Stimulated activated CD8-positive, alpha-beta memory T cell treated with anti-CD3 and anti-CD28 coated beads, Interleukin-7, amount 100 ng/mL, for 4 hours (primary cell): ENCODE measurements around the gene DYRK1A.
"Not testable (repeated sequence)": the region's sequence is repeated elsewhere in the genome, so short reads cannot be mapped to it uniquely, and the experiment has no call there.

Source experiments
- DNase-seq, 2 donors: peaks; one replicate each; pipeline ENCODE4 v3.0.0-alpha.2; 2020; ENCODE audit warnings: low read depth in 2 of 2

DYRK1A gene

DNA sequence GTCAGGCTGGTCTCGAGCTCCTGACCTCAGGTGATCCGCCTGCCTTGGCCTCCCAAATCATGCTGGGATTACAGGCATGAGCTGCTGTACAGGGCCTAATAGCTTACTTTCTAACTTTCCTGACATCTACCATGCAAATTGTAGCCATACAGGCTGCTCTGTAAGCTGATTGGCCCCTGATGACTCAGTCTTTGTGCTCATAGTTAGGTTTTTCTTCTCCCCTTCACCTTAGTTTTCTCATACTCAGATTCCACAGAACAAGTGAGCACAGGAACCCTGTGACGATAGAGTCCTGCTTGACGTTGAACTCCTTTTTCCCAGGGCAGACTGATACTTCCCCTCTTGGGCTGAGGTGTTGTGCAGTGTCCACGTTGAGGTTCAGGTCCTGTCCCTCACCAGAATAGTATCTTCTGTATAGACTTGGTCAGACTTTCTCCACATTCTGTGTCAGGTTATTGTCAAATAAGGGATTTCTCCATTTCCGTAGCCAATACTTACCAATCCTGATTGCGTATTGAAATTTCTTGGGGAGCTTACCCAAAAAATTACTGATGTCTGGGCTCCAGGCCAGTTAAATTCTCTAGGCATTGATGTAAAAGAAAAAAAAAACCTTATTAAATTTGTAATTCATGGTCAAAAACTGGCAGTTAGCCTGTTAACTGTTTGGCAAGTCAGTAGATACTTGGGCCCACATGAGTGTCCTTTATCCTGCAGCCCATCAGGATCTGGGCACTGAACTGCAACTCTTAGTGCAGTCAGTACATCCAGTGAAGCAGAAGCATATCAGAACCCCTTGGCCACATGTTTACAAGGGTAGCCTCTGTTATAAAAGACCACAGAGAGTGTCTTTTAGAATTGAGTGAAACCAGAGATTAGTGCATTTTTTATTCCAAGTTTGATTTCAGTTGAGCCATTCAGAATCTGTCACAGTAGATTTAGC lies 118.2 kb downstream of the DYRK1A start:
- DNase-seq: no peak

DNA sequence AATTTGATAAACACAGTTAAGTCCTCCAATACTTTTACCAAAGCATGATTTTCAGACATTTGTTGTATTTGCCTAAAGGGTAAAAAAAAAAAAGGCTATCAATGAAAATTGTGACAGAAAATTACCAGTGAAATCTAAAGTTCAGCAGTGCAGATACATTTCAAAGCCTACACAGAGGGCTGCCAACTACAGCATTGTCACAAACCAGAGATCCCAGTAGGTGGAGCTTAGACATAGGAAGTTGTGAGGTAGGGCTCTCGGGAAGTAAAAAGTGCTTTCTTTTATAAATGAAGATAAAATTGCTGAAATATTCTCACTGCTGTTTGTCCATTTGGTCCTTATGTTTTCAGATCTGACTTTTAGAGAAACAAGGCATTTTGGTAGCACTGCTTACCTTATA lies 123.0 kb downstream of the DYRK1A start:
- no peak for DNase-seq

DNA sequence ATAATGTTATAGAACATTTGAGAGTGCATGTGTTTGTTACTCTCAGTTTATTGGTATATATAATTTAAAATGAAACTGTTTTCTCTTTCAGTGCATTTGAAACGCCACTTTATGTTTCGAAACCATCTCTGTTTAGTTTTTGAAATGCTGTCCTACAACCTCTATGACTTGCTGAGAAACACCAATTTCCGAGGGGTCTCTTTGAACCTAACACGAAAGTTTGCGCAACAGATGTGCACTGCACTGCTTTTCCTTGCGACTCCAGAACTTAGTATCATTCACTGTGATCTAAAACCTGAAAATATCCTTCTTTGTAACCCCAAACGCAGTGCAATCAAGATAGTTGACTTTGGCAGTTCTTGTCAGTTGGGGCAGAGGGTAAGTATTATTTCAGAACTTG lies 123.5 kb downstream of the DYRK1A start:
- no peak for DNase-seq

- DNase-seq: no peak
Observed at GRCh38 chr21:37496972-37497371, 130.4 kb downstream of the DYRK1A start.

- DNase-seq: no peak
Observed at GRCh38 chr21:37498664-37499063, 132.1 kb downstream of the DYRK1A start.

- DNase-seq: no peak
Observed at GRCh38 chr21:37502947-37503346, 136.4 kb downstream of the DYRK1A start.

DNA sequence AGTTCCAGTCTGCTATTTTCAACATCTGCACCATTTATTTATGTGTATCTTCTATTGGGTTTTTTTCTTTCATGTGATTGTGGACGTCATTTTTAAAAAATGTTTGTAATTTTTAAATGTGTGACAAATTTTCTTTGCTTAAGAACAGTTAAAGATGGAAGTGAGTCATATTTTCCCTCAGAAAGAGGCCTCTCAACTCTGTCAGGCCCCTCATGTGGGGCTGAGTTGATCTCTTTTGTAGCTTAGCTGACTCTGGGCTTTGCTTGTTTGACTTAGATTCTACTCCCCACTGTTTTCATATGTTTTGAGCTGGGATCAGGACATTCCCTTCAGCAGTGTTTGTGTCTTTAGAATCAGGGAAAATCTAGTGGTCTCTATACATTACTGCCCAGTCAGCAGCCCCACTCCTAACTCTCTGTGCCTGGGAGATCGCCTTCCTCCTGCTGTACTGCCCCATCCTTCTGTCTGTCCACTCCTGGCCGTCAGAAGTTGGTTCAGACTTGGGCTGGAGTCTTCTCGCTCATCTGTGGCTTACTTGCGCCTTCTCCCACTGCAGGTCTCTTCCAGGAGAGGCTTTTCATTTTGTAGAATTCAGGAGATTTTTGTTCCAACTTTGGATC lies 137.4 kb downstream of the DYRK1A start:
- no peak for DNase-seq

DNA sequence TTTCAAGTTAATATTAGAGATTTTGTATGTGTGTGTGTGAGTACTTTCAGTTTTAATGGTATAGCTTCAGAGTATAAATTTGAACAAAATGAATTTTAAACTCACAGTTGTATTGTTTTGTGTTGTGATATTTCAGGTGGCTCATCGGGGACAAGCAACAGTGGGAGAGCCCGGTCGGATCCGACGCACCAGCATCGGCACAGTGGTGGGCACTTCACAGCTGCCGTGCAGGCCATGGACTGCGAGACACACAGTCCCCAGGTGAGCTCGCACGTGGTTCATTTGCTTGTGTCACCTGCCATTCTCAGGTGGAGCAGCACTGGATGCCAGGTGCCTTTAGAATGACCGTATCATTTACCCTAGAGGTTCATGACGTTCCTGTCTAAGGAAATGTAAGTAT lies 139.4 kb downstream of the DYRK1A start:
- DNase-seq: no peak

DNA sequence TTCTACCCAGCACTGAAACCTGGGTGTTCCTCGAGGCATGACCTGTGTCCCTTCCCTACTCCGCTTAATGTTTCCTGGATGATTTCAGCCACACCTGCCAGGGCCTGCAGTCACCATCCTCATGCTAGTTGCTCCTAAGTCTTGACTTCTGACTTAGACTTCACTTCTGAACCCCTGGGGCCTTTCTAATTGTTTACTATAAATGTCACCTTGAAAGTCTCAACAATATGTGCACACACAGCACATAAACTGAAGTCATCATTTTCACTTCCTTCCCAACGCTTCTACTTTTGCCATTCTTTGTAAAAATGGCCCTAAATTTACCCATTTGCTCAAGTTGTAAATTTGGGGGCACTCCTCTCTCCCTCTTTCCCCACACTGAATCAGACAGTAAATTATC lies 141.1 kb downstream of the DYRK1A start:
- DNase-seq: no peak

- DNase-seq: no peak
Observed at GRCh38 chr21:37508341-37508740, 141.8 kb downstream of the DYRK1A start.

DNA sequence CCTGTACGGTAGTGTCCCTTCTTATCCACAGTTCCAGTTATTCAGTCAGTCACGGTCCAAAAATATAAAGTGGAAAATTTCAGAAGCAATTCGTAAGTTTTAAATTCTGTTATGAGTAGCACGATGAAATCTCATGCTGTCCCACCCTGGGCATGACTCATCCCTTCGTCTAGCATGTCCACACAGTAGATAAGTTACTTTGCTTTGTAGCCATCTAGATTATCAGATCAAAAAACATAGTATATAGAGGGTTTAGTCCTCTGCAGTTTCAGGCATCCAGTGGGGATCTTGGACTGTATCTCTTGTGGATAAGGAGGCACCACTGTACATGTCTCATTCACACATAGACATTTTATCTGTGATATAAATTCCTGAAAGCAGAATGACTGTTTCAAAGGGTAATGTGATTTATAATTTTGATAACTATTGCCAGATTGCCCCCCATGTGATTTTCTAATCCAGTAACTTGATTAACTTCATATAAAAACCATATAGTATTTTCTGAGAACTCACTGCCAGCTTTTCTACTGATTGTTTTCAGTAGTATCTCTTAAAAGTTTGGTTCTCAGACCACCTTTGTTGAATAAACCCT lies 143.3 kb downstream of the DYRK1A start:
- no peak for DNase-seq

- no peak for DNase-seq
Observed at GRCh38 chr21:37511848-37512247, 145.3 kb downstream of the DYRK1A start.

DNA sequence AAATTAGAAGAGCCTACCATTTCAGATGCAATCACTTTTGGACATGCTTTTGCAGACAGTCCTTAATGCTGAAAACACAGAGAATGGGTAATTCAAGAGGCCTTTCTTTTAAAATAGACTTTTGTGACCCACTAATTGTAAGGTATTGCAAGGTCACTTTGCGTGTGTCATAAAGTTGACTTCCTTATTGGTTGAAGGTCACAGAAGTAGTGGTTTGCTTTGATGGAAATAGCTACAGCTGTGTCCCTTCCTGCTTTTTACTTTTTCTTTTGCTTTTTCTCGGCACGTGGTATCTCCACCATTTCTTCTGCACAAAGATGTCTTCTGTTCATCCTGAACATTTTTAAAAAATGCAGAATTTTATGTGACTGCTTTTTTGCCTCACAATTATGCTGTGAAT lies 146.8 kb downstream of the DYRK1A start:
- no peak for DNase-seq

DNA sequence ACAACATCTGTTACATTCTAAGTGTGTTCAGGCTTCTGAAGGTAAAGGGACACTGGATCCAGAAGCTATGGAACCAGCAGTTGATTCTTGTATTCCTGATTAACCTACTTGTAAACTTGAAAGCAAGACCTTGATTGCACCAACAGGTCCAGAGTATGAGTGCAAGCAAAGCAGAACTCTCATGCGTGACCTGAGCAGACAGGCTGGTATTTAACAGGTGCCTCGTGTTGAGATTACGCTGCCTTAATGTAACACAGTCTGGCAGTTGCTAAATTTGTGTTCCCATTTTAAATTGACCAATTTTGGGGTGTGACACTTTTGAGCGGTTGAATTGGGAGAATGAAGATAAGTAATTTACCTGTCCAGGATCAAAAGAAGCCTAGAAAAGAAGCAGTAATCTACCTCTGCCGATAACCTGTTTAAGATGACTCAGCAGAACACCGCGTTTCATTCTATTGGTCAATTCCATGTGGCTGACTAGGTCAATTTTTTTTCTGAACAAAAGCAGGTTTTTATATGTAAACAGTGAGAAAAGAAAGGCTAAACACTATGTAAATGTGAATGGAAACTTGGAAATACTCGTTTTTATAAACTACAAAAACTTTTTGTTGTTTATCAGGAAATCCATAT lies 147.6 kb downstream of the DYRK1A start:
- no peak for DNase-seq

GRCh38 chr21:37516998-37517397 lies 150.4 kb downstream of the DYRK1A start:
- no peak for DNase-seq

GRCh38 chr21:37520801-37521200 lies 154.2 kb downstream of the DYRK1A start:
- no peak for DNase-seq

- no peak for DNase-seq
Observed at GRCh38 chr21:37521658-37522057, 155.1 kb downstream of the DYRK1A start.

- DNase-seq: no peak
Observed at GRCh38 chr21:37522641-37523295, 156.2 kb downstream of the DYRK1A start.

- DNase-seq: not testable (repeated sequence)
Observed at GRCh38 chr21:37524944-37525343, 158.4 kb downstream of the DYRK1A start.

- DNase-seq: no peak
Observed at GRCh38 chr21:37525810-37526209, 159.2 kb downstream of the DYRK1A start.

DNA sequence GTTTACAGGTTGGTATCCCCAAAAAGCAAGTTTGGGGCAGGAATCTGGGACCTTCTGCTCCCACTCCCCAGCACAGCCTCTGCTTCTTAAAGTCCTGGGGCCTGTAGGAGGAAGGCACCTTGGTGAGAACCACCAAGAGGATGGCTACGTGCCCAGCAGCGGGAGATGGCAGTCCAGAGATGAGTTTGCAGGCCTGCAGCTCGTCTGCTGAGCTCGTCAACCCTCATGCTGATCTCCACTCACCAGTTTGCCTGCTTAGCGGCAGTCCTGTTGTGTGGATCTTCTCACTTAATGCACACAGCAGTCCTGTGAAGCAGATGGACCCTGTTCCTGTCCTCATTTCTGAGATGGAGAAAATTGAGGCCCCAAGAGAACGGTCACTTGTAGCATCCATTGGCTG lies 160.5 kb downstream of the DYRK1A start:
- DNase-seq: no peak

GRCh38 chr21:37527716-37528115 lies 161.1 kb downstream of the DYRK1A start:
- no peak for DNase-seq
